Measurements from ENCODE around the gene CDKN2B-AS1.
"Not testable (repeated sequence)": the region's sequence is repeated elsewhere in the genome, so short reads cannot be mapped to it uniquely, and the experiment has no call there.

Gene CDKN2B-AS1

DNA sequence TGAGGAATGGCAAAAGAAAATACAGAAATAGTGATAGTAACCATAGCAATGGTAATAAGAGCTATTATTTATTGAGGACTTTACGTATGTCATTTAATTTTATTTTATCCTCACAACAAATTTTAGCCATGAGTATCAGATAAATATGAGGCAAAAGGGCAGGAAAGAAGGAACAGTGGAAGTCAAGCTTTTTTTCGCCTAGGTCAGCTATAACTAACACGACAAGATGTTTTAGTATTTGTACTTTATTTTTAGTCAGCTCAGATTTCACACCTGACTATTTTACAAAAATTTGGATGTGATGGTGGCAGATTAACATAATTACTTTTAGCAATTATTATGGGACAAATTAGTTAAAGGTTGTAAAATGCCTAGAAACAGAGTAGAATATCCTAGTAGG is 49.3 kb downstream of the CDKN2B-AS1 start:
- no peak for DNase-seq (ENCODE audit: low read depth in 2 of 2)

DNA sequence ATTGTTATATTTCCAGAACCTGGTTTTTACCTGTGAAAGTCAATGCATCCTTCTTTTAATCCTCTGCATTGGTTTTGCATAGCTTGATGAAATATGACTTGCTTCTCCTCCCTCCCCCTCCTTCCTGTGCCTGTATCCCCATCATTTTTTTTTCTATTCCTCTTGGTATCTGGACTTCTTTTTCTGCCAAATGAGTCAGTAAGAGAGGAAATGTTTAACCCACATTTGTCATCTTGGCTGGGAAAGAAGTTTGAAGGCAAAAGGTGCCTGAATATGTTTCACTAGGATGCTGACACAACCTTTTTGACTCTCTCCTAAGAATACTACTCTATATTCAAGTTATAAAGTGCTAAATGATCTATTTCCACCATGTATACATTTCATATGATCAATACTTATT is 50.0 kb downstream of the CDKN2B-AS1 start:
- no peak for DNase-seq (ENCODE audit: low read depth in 2 of 2)

DNA sequence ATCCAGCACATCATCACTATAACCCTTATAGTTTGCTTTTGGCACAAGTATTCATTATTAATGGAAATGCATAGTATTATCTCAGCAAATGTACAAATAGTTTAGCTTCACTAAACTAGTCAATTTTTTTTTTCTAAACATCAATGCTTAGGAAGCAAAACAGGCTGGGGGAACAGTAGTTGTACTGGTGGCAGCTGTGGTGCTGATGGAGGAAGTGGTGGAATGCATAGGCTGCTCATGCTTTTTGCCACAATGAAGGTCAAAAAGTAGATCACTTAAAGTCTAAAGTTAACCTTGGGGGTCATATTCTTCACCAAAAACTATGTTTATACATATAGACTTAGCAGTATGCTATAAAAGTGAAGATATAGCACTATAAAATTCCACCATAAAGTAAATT is 50.8 kb downstream of the CDKN2B-AS1 start:
- no peak for DNase-seq (ENCODE audit: low read depth in 2 of 2)

DNA sequence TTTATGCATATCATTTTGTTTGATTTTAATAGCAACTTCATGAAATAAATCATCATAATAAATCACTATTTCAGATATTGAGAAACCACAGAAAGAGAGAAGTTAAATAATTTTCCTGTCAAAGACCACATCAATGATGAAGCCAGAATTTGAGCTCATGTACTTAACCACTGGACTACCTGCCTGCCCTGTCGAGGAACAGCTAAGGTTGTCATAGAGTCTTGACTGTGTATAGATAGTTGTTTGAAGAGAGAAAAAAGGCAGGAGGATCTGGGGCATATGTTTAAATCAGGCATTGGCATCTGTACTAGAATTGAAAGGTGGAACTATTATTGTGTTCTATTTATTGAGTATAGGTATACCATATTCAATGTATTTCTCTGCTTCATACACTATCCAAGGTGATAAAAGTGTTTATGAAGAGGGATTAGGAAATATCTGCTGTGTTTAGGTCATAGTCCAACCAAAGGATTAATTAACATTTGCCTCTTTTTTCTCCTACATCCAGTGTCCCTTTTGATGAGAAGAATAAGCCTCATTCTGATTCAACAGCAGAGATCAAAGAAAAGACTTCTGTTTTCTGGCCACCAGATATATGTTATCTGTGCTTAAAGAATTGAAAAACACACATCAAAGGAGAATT is 51.8 kb downstream of the CDKN2B-AS1 start:
- no peak for DNase-seq (ENCODE audit: low read depth in 2 of 2)

DNA sequence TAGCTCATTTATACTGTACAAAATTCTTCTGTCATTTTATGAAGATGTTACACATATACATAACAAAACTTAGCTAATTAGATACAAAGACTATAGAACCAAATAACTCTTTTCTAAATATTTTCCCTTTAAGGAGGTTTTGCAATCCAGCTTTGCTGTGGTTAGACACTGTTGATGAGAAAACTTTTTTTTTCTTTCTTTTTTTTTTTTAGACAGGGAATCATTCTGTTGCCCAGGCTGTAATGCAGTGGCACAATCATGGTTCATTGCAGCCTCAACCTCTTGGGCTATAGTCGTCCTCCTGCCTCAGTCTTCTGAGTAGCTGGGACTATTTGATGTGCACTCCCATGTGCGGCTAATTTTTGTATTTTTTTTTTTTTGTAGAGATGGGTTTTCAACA is 53.0 kb downstream of the CDKN2B-AS1 start:
- DNase-seq (ENCODE audit: low read depth in 2 of 2): no peak

DNA sequence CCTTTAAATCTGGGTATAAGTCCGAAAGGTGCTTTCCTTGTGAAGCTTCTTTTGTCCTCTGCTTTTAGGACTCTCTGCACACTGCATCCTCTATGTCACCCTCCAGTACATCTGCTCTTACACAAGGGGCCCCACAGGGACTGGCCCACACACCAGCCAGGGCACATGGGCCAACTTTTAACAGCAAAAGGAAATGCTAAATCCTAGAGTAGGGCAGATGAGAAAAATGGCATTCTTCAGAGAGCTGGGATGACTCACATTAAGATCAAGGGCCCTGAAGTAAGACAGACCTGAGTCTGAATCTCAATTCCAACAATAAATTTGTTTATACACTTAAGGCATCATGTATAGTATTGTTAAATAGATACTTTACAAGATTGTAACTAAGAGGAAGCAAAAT is 54.8 kb downstream of the CDKN2B-AS1 start:
- DNase-seq (ENCODE audit: low read depth in 2 of 2): no peak

DNA sequence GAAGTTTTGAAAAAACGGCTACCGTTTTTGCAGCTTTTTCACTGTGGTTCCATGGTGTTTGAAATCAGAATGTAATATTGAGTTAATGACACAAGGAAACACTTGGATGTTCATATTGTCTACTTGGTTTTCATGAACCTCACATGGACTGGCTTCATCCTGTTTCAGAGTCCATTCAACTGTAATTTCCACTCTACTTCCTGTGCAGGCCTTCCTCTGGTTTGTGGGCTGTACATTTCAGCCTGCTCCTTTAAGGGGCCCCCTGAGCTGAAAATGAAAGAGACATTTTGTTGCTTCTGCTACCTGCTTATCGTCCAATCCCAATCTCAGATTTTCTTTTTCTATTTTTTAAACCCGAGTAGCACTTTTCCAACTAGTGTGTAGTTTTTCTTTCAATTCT is 56.3 kb downstream of the CDKN2B-AS1 start:
- DNase-seq (ENCODE audit: low read depth in 2 of 2): no peak

DNA sequence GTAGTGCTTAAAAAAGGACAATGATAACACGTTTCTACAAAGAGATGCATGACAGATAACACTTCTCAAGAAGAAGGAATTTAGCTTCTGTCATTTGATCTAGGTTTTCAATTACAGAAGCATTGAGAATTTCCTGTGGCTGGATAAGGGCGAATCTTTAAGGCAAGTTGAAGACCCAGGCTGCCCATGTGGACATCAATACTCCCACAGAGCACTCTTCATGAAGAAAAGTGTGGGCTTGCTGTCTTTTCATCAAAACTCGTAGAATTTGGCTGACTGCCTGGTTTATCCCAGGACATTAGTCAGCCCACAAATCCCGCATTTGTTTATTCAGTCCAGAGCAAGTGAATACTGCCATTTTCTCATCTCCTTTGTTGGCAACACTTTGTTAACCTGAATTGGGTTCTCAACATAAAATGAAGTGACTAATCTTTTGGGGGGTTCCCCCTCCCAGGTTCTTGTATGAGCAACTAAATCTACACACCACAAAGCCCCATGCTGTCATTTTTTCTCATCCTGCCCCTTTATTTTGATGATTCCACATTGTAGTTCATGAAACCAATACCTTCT is 57.9 kb downstream of the CDKN2B-AS1 start:
- DNase-seq (ENCODE audit: low read depth in 2 of 2): no peak

DNA sequence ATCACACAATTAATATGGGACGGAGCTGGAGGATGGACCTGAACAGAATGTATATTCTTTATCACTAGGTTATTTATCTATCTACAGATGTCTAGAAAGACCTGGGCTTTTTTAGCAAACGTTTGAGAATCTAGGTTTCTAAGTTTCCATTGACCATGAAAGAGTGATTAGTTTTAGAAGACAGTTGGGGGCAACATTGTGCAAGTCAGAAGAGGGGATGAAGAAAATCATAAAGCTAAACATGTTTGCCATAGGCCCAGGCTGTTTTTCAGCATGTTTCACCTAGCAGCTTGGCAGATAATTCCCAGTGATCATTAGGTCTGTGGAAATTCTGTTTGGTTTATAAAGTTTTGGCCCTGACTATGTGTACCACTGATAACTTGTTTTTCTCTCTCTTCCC is 58.6 kb downstream of the CDKN2B-AS1 start:
- no peak for DNase-seq (ENCODE audit: low read depth in 2 of 2)

DNA sequence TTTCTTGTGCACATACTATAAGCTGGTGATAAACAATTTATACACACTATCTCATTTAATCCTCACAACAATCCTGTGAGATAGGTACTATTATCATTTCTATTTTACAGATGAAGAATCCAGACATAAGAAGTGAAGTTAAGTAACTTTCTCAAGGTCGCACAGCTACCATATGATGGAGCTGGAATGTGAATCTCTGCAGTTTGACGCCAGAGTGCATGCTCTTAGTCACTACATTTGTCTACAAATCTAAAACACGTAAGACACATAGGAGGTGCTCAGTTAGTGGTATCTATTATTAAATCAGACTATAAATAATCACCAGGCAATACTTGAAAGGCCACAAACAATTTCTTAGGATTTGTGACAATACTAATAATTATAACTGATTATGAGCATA is 59.5 kb downstream of the CDKN2B-AS1 start:
- no peak for DNase-seq (ENCODE audit: low read depth in 2 of 2)

DNA sequence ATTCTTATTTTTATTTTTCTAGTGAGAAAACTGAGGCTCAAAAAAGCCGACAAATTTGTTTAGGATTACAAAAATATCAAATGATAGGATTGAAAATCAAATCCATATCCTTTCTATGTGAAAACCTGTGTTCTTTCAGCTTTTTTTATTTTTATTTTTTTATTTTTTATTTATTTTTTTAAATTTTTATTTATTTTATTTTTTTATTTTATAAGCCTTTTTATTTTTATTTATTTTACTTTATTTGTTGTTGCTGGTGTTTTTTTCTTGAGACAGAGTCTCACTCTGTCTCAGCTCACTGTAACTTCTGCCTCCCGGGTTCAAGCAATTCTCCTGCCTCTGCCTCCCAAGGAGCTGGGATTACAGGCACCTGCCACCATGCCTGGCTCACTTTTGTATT is 59.9 kb downstream of the CDKN2B-AS1 start:
- no peak for DNase-seq (ENCODE audit: low read depth in 2 of 2)

DNA sequence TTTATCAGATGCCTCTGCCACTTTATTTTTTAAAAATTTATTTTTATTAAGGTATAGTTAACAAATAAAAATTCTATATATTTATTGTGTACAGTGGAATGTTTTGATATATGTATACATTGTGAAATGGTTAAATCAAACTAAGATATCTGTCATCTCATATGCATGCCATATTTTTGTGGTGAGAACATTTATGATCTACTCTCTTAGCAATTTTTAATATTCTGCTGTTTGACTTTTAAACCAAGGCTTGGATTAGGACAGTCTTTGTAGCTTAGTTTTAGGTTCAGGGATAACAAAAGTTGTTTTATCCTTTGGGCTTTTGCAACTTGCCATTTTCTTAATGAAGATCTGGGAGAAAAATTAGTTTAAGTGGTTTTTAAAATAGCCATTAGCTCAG is 60.5 kb downstream of the CDKN2B-AS1 start:
- DNase-seq (ENCODE audit: low read depth in 2 of 2): no peak

DNA sequence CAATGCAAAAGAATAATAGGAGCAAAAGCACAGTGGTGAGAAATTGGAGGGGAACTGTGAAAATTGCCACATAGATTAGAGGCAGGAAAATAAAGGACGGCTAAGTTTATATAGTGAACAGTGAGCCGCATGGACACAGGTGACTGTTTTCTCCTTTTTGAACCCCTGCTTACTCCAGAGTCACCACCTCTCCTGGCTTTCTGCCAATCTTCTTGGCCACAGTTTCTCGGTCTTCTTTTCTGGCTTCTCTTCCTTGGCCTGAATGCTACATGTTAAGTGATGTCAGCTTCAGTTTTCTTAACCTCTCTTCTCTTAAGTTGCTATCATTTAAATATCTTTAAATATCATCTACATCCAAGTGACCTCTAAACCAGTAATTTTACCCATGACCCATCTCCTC is 61.8 kb downstream of the CDKN2B-AS1 start:
- DNase-seq (ENCODE audit: low read depth in 2 of 2): no peak

DNA sequence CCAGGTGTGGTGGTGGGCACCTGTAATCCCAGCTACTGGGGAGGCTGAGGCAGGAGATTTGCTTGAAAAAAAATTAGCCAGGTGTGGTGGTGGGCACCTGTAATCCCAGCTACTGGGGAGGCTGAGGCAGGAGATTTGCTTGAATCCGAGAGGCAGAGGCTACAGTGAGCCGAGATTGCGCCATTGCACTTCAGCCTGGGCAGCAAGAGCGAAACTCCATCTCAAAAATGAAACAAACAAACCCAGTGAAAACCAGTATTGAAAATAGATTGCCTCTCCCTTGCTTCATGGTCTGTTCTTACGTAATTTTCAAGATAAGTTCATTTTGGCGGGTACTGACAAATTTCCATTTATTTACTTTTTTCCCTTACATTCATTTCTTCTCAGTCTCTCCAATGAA is 63.4 kb downstream of the CDKN2B-AS1 start:
- DNase-seq (ENCODE audit: low read depth in 2 of 2): not testable (repeated sequence)

DNA sequence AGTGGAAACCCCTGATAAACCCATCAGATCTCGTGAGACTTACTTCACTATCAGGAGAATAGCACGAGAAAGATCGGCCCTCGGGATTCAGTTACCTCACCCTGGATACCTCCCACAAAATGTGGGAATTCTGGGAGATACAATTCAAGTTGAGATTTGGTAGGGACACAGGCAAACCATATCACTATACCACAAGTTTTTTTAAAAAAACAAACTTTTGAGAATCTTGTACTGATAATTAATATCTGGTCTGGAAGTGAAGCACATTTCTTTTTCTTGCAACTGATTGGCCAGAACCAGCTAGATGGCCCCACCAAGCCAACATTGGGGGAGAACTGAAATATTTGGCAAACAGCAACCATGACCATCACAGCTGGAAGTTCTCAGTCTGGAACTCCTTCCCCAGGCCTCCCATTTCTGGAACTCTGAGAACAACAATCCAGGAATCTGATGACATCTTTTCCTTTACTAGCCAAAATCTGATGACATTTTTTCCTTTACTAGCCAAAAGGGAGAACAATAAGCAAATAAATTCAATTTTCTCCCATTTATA is 66.3 kb downstream of the CDKN2B-AS1 start:
- no peak for DNase-seq (ENCODE audit: low read depth in 2 of 2)

DNA sequence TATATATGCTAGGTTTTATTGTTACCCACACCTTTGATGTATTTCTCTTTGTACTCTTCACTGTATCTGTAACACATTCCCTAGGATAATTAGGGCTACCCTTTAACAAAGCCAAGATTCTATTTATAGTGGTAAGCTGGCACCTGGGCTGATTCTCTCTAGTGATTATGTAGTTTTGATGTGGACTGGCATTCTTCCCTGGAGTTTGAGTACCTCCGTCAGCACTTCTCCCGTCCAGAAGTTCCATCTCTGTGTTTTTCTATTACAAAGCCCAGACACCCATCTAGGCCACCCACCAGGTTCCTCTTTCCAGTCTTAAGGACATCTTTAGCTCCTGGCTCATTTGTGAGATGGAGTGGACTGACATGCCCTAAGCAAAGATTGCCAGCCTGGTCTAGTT is 70.4 kb downstream of the CDKN2B-AS1 start:
- DNase-seq (ENCODE audit: low read depth in 2 of 2): no peak

DNA sequence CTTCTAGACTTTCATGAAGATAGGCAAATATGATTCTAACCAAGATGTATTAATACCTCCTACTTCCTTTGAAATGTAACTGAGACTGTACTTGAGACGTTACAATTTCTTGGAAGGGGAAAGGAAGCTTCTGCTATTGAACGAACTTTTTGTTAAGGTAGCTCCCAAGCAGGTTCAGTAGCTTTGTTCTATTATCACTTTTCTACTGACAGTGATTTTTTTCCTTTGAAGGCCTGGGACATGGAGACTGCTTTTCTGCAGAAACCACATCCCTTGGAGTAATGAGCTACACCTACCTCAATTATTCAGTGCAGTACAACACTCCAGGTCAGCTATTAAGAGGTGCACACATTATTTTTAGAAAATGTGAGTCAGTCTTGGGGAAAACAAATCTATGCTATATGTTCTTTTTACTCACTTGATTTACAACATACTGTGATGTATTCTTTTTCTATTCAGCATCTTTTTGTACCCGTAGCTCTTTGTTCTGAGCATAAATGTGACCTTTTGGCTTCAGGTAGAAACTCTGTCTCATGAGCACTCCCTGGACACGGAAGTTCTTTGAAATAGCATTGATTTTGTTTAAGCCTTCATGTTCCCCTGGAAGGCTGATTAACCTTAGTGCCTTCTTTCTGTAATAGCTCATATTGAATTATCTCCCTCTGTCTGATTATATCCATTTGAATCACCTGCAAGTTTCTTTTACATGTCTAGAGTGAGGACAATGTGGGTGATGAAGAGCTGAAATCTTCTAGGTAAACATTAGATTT is 71.0 kb downstream of the CDKN2B-AS1 start:
- no peak for DNase-seq (ENCODE audit: low read depth in 2 of 2)

DNA sequence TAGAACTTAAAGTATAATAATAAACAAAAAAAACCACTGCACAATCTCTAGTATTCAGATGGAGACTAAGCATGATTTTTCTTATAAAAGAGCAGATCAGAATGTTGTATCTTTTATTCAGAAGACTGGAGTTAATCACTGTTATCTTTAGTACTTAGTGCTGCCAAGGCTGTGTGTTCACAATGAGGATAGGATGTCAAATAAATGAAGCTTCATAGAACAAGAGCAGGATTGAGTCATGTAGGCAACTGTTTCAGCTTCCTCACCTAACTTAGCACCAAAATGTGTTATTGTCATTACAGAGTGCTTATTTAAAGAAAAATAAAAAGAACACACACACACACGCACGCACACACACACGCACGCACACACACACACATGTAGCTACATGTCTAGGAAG is 72.6 kb downstream of the CDKN2B-AS1 start:
- DNase-seq (ENCODE audit: low read depth in 2 of 2): no peak

DNA sequence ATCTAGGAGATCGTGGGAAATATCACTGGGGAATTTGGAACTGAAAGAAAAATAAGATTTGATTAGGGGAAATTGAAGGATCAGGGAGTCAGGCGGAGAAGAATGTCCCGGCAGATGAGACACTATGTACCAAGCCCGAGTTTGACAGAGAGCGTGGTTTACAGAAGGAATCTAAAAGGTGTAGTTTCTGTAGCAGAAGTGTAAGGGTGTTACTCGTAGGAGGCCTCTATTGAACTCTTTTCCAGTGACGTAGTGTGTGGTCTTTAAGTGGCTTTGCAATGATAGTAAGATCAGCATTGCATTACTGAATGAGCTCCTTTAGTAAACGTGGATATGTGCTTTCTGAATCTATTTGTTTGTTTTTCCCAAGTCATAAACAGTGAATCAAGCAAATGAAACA is 73.8 kb downstream of the CDKN2B-AS1 start:
- no peak for DNase-seq (ENCODE audit: low read depth in 2 of 2)

DNA sequence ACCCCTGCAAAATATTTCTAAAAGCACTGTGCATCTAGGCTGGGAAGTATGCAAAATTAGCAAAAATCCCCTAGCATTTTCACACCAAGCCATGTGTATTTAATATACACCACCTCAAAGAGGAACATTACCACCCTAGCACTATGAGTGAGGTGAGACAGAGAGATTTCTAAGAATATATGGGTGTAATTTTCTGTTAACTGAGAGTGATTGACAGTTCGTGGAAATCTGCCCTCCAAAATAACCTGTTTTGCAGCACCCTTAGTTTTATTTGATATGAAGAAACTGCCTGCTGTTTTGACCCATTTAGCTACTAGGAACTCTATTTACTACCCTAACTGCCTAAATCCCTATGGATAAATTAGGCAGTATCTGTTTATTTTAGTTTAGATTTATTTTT is 78.8 kb downstream of the CDKN2B-AS1 start:
- no peak for DNase-seq (ENCODE audit: low read depth in 2 of 2)

DNA sequence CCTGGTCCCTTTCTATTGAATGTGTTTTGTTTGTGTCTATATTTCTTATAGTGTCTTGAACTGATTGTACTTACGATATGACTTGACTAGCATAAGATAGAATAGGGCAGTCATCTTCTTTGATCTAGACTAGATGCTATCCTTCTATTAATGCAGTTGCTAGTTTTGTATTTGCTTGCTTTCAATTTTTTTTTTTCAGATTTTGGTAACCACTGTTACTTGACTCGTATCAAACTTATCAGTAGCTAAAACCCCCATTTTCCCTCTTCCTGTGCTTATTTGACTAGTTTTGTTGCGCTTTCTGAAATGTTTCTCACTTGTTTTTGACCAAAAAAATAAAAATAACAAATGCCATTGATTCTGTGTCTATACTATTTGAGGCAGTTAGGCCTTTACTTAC is 83.5 kb downstream of the CDKN2B-AS1 start:
- no peak for DNase-seq (ENCODE audit: low read depth in 2 of 2)

DNA sequence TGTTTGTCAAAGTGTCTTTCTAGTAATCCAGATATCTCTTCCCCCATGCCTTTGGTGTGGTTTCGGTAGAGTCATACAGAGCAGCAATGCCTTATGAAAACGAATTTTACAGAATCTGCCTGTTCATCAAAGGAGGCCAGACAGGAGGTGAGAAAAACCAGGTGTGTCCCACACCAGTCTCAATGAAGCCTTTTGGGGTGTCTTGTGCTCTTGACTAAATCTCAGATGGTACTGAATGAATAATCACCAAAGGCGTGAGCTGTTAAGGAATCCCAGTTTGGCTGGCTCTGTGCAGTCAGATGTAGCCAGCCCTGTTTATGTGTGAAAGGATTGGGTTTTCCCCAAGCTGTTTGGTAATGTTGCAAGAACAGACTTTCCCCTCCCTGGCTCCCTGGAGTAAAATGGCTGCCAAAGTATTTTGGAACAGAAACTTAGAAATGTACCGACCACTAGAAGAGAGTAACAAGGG is 85.3 kb downstream of the CDKN2B-AS1 start:
- DNase-seq (ENCODE audit: low read depth in 2 of 2): no peak

All from stimulated activated CD8-positive, alpha-beta memory T cell treated with anti-CD3 and anti-CD28 coated beads, Interleukin-2, amount 100 ng/mL, for 1 hour (primary cell).